Thyroid gland (tissue), 4 donors: ENCODE data around the gene TEX35. TPM values are rescaled to one million over a fixed set of nuclear protein-coding genes. Genes with fewer than 3 reads are reported as not detected.

ENCODE experiments used
- DNase-seq, 2 donors: peaks; one replicate each; pipeline ENCODE4 v3.0.0-alpha.2; 2019
- H3K27ac ChIP-seq, 3 donors: fragments of 200-600 bp; sonication (generic); 1 replicate in 2 of 3; 2 replicates in 1 of 3; pipeline ENCODE4 v1.5.1; 2016 to 2019; ENCODE audit warnings: mild to moderate bottlenecking in 1 of 3, moderate library complexity in 1 of 3
- H3K27me3 ChIP-seq: fragments of 200-600 bp; sonication (generic); one replicate; pipeline ENCODE4 v1.5.1; 2019
- H3K36me3 ChIP-seq, 2 donors: fragments of 200-600 bp; sonication (generic); one replicate each; pipeline ENCODE4 v1.5.1; 2016 to 2019
- H3K4me1 ChIP-seq, 2 donors: fragments of 200-600 bp; sonication (generic); one replicate each; pipeline ENCODE4 v1.5.1; 2017 to 2019
- H3K4me3 ChIP-seq, 3 donors: fragments of 200-600 bp; sonication (generic); replicated peaks in 1 of 3; 1 replicate in 2 of 3; 2 replicates in 1 of 3; pipeline ENCODE4 v1.5.1; 2016; ENCODE audit warnings: mild to moderate bottlenecking in 1 of 3
- H3K9me3 ChIP-seq: fragments of 200-600 bp; sonication (generic); one replicate; pipeline ENCODE4 v1.5.1; 2017
- POLR2A ChIP-seq, 2 donors: fragments of 450-650 bp; IDR thresholded peaks; one replicate each; pipeline ENCODE4 v1.6.1; 2017; ENCODE audit warnings: antibody characterized with exemption in 2 of 2, mild to moderate bottlenecking in 2 of 2, moderate library complexity in 1 of 2
- whole genome bisulfite sequencing, 2 donors: methylation state at CpG; one replicate each; pipeline ENCODE4 v1.1.5; 2017; 5-methylcytosine and 5-hydroxymethylcytosine counted together
- intact Hi-C: fragments of 100-400 bp; cut with DNase I; formaldehyde crosslinking; loops from one replicate; pipeline ENCODE4 v1.15.1; 2023
- total RNA-seq, 4 donors: library from RNA; depleted of rRNA; stranded (reverse); fragments of >200 nt; gene quantifications; one replicate each; pipeline ENCODE4 v1.2.3, GENCODE V29; 2016
- TF ChIP-seq, protein P1 (sequence below), 6 experiments: fragments of 200-600 bp in 3 of 6; fragments of 450-650 bp in 3 of 6; sonication (generic) in 3 of 6; IDR thresholded peaks; one replicate each; pipeline ENCODE4 v1.5.1; 2016 to 2019; ENCODE audit warnings: antibody characterized with exemption in 6 of 6, mild to moderate bottlenecking in 2 of 6, inconsistent platforms in 1 of 6, moderate library complexity in 1 of 6

TEX35 gene
- total RNA-seq, 4 donors from 2014 or later: not detected

DNA sequence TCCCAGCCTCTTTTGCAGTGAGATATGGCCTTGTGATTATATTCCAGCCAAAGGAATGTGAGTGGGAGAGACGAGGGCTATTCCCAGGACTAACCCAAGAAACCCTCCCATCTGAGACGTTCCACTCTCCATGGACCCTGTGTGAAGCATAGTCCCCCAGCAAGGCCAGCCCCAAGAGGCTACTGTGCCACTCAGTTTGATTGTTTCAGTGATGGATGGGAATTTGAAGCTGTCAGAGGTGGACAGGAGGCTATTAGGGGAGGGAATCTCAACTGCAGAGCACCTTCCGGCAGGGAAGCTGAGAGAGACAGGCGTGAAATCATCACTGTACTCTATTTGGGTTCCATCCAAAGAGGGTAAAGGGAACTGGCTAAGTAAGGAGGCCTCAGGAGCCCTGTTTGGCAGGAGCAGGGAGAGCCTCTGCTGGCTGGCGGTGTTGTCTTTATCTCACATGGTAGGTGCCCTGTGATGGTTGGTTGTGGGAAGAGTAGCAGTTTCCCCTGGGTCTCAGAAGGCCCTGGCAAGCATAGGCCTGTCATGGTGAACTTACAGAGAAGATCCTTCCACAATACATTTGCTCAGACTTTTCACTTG lies 3.4 kb upstream of the TEX35 start:
- Histone ChIP-seq H3K9me3 (no peaks in the 10 kb centered on the region), H3K36me3 (no peaks in the 10 kb centered on the region), H3K4me1 (no peaks in the 10 kb centered on the region), H3K27me3 (no peaks in the 10 kb centered on the region), H3K4me3 (no peak overlapping the region), H3K27ac (no peak overlapping the region)
- TF ChIP-seq, protein P1, sequence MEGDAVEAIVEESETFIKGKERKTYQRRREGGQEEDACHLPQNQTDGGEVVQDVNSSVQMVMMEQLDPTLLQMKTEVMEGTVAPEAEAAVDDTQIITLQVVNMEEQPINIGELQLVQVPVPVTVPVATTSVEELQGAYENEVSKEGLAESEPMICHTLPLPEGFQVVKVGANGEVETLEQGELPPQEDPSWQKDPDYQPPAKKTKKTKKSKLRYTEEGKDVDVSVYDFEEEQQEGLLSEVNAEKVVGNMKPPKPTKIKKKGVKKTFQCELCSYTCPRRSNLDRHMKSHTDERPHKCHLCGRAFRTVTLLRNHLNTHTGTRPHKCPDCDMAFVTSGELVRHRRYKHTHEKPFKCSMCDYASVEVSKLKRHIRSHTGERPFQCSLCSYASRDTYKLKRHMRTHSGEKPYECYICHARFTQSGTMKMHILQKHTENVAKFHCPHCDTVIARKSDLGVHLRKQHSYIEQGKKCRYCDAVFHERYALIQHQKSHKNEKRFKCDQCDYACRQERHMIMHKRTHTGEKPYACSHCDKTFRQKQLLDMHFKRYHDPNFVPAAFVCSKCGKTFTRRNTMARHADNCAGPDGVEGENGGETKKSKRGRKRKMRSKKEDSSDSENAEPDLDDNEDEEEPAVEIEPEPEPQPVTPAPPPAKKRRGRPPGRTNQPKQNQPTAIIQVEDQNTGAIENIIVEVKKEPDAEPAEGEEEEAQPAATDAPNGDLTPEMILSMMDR (IDR thresholded peaks at IDR 0.05): no peak
- no peak for TF ChIP-seq POLR2A (IDR thresholded peaks at IDR 0.05)
- no peak for DNase-seq
- intact Hi-C loops: no loop called here
- 85 to 89% methylated on average over 5 of the region's 5 CpGs for WGBS, 2 donors

DNA sequence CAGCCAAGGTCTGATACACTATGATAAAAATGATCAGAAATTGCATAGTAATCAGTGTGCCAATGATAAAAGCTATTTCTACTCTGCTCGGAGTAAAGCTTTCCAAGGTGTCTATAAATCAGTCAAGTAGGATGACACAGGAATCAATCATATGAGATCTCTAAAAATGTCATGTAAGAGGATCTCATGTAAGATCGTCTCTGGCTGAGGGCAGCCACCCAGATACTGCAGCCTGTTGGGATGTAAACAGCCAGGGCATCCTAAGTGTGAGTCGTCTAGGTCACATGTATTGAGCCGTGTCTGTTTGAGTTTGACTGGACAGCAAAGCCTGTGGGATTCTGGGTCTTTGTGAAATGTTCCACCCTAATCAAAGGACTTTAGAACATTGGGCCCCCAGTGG lies 2.8 kb upstream of the TEX35 start:
- TF ChIP-seq, protein P1 (IDR thresholded peaks at IDR 0.05): no peak
- no peak for TF ChIP-seq POLR2A (IDR thresholded peaks at IDR 0.05)
- H3K4me3 ChIP-seq: no peak overlapping the region
- no peak for DNase-seq
- no peaks in the 10 kb centered on the region for H3K4me1 ChIP-seq
- WGBS, 2 donors: 85 to 93% methylated on average over 4 of the region's 4 CpGs
- no peaks in the 10 kb centered on the region for H3K36me3 ChIP-seq
- no peaks in the 10 kb centered on the region for H3K27me3 ChIP-seq
- no peak overlapping the region for H3K27ac ChIP-seq
- intact Hi-C loops: no loop called here
- no peaks in the 10 kb centered on the region for H3K9me3 ChIP-seq

DNA sequence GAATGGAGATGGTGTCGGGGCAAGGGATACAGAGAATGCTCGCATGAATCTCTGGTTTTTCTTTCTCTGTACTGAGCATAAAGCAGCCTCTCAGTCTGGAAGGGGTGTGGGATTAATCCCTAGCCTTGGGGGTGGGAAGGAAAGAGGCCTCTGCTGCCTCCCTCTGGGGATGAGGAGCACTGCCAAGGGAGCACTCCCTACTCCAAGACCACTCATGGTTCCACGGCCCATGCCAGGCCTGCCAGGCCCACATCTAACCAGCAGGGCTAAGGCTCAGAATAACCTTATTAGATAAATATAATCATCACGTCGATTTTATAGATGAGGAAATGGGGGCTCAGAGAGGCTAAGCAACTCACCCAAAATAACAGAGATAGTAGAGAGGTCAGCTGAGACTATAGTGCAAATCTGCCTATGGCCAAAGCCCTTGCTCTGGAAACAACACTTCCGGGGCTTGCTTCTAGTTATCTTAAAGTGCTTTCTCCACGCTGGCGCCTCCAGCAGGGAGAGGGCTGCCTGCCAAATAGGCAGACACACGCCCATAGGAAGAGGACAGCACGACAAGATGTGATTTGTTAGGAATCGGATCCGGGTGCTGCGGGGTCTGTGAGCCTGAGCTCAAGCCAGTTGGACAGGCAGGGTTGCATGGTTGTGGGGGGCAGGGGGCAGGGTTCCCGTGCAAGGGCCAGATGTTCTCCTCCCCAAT lies 522 bp downstream of the TEX35 start:
- WGBS, 2 donors: 41 to 70% methylated on average over 14 of the region's 14 CpGs
- Histone ChIP-seq H3K4me1 (no peaks in the 10 kb centered on the region), H3K36me3 (no peaks in the 10 kb centered on the region), H3K27ac (no peak overlapping the region), H3K9me3 (no peaks in the 10 kb centered on the region), H3K4me3 (no peak overlapping the region), H3K27me3 (no peaks in the 10 kb centered on the region)
- intact Hi-C loops: no loop called here
- peak in 1 of 2 donors; percentile 51 for DNase-seq
- no peak for TF ChIP-seq POLR2A (IDR thresholded peaks at IDR 0.05)
- TF ChIP-seq, protein P1 (IDR thresholded peaks at IDR 0.05): no peak

DNA sequence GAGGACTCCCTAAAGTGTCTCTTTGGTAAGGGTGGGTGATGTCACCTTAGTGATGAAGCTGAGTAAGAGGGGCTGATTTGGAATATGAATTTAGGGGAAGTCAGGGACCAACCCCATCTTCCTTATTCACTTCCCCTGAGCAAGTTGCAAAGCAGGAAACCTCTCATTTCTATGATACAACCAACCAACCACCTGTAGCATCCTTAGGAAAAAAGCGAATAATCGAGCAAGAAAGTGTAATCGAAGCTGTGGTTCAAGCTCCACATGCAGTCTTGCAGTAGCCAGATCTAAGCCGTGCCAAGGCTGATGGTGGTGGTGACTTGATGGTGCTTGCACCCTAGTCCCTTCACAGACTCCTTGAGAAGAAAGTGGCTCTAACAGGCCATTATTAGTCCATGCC lies 3.2 kb downstream of the TEX35 start:
- Histone ChIP-seq H3K4me3 (no peak overlapping the region), H3K27me3 (no peaks in the 10 kb centered on the region), H3K9me3 (no peaks in the 10 kb centered on the region), H3K27ac (no peak overlapping the region), H3K4me1 (no peaks in the 10 kb centered on the region), H3K36me3 (no peaks in the 10 kb centered on the region)
- no peak for DNase-seq
- 92 to 97% methylated on average over 4 of the region's 4 CpGs for WGBS, 2 donors
- no peak for TF ChIP-seq POLR2A (IDR thresholded peaks at IDR 0.05)
- TF ChIP-seq, protein P1 (IDR thresholded peaks at IDR 0.05): no peak
- intact Hi-C loops: no loop called here

DNA sequence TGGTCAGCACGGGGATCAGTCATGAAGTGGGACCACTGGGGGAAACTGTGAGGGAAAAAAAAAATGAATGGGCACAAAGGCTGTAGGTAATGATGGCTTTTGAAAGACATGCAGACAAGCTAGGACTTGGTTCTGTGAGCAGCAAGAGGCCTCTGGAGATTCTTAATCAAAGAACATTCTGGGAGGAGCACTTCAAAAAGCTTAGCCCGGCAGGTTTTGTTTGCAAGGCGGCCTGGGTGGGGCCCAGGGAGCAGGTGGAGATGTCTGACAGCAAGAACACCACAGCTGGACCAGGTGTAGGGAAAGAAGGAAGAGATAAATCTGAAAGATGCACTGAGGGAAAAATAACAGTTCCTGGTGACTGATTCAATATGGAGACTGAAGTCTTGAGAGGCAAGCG lies 6.0 kb downstream of the TEX35 start:
- no peaks in the 10 kb centered on the region for H3K36me3 ChIP-seq
- no peak overlapping the region for H3K27ac ChIP-seq
- no peak overlapping the region for H3K4me3 ChIP-seq
- no peaks in the 10 kb centered on the region for H3K9me3 ChIP-seq
- intact Hi-C loops: no loop called here
- H3K4me1 ChIP-seq: no peaks in the 10 kb centered on the region
- 51% methylated on average over 4 of the region's 4 CpGs for WGBS, 2 donors
- no peak for DNase-seq
- no peak for TF ChIP-seq POLR2A (IDR thresholded peaks at IDR 0.05)
- TF ChIP-seq, protein P1 (IDR thresholded peaks at IDR 0.05): no peak
- H3K27me3 ChIP-seq: no peaks in the 10 kb centered on the region
